Measurements from ENCODE around the gene SERPINB6.
"Not testable (repeated sequence)": the region's sequence is repeated elsewhere in the genome, so short reads cannot be mapped to it uniquely, and the experiment has no call there.

Gene SERPINB6

GRCh38 chr6:2903411-2904185, 67.8 kb downstream of the SERPINB6 start:
- DNase-seq: not testable (repeated sequence)

GRCh38 chr6:2901645-2902502, 69.5 kb downstream of the SERPINB6 start:
- DNase-seq: not testable (repeated sequence)

- peak; percentile 53 for DNase-seq
Measured at GRCh38 chr6:2900821-2901644, 70.3 kb downstream of the SERPINB6 start.

- no peak for DNase-seq
Measured at GRCh38 chr6:2900221-2900807, 71.1 kb downstream of the SERPINB6 start.

GRCh38 chr6:2899596-2899995, 71.8 kb downstream of the SERPINB6 start:
- no peak for DNase-seq
